OCI-LY3 (cell line): ENCODE data around the gene CLPSL1.

ENCODE experiments used
- H2AFZ ChIP-seq: fragments of 200-600, 300-600 bp; shearing (Covaris generic); 2 replicates; pipeline ENCODE4 v1.6.0; 2014; ENCODE audit warnings: antibody characterized with exemption, low read depth, low read length
- H3K27ac ChIP-seq: fragments of 200-600, 300-600 bp; sonication (generic); 2 replicates; pipeline ENCODE4 v1.5.1; 2014; ENCODE audit warnings: mild to moderate bottlenecking, low read length, moderate library complexity, mixed read lengths
- H3K27me3 ChIP-seq: fragments of 200-600, 300-600 bp; sonication (generic); 2 replicates; pipeline ENCODE4 v1.6.1; 2014; ENCODE audit warnings: low read depth, low read length, mixed read lengths
- H3K36me3 ChIP-seq: fragments of 200-600, 300-600 bp; sonication (generic); replicated peaks from 2 replicates; pipeline ENCODE3; 2014; ENCODE audit warnings: low read depth, low read length, mixed read lengths
- H3K4me1 ChIP-seq: fragments of 300-600, 200-600 bp; sonication (generic); 2 replicates; pipeline ENCODE4 v1.6.1; 2014; ENCODE audit warnings: low read length, mixed read lengths
- H3K4me2 ChIP-seq: fragments of 200-600, 300-600 bp; sonication (generic); 2 replicates; pipeline ENCODE4 v1.6.1; 2014; ENCODE audit warnings: low read length, mixed read lengths
- H3K4me3 ChIP-seq: fragments of 300-600, 200-600 bp; sonication (generic); 2 replicates; pipeline ENCODE4 v1.5.1; 2014; ENCODE audit warnings: antibody characterized with exemption, mild to moderate bottlenecking, low read length, moderate library complexity
- H3K79me2 ChIP-seq: fragments of 300-600, 200-600 bp; shearing (Covaris generic); 2 replicates; pipeline ENCODE4 v1.6.1; 2014; ENCODE audit warnings: mild to moderate bottlenecking, low read length, mixed read lengths
- H3K9ac ChIP-seq: fragments of 300-600, 200-600 bp; shearing (Covaris generic); 2 replicates; pipeline ENCODE4 v1.6.0; 2014; ENCODE audit warnings: mild to moderate bottlenecking, low read length, moderate library complexity
- H3K9me3 ChIP-seq: fragments of 200-600, 300-600 bp; shearing (Covaris generic); 2 replicates; pipeline ENCODE4 v1.6.1; 2014; ENCODE audit warnings: low read length, mixed read lengths; ENCODE audit not compliant: insufficient read depth
- H4K20me1 ChIP-seq: fragments of 200-600, 300-600 bp; sonication (generic); 2 replicates; pipeline ENCODE4 v1.6.1; 2016; ENCODE audit warnings: low read length, mixed read lengths; ENCODE audit not compliant: insufficient read depth
- CTCF ChIP-seq: fragments of 200-600, 300-600 bp; sonication (generic); IDR thresholded peaks from 2 replicates; pipeline ENCODE4 v1.5.1; 2014; ENCODE audit warnings: antibody characterized with exemption, low read length, low read depth
- EZH2phosphoT487 ChIP-seq: fragments of 200-600 bp; shearing (Covaris generic); IDR thresholded peaks from 2 replicates; pipeline ENCODE4 v1.6.1; 2018; ENCODE audit warnings: antibody characterized with exemption, mixed run types, low read depth

CLPSL1 gene

GRCh38 chr6:35739645-35740524 lies 40.9 kb upstream of the CLPSL1 start:
- peaks cover 22% of the 10 kb centered on the region for H3K4me1 ChIP-seq

GRCh38 chr6:35742842-35743241 lies 38.0 kb upstream of the CLPSL1 start:
- no peaks in the 10 kb centered on the region for H3K36me3 ChIP-seq
- peaks cover 1% of the 10 kb centered on the region; the same call in 1 of the 2 replicates for H3K4me1 ChIP-seq
- no peak overlapping the region for H3K4me2 ChIP-seq
- TF ChIP-seq EZH2phosphoT487 (no peak), CTCF (no peak)
- no peak overlapping the region for H3K9ac ChIP-seq
- no peak overlapping the region for H3K4me3 ChIP-seq
- no peaks in the 10 kb centered on the region for H3K79me2 ChIP-seq
- H3K27ac ChIP-seq, result no peak overlapping the region
- H2AFZ ChIP-seq, result no peak overlapping the region
- no peaks in the 10 kb centered on the region; the same call in 1 of the 2 replicates for H3K9me3 ChIP-seq
- H3K27me3 ChIP-seq, result no peaks in the 10 kb centered on the region
- H4K20me1 ChIP-seq, result no peaks in the 10 kb centered on the region

More at GRCh38 chr6:35739645-35740524, 40.9 kb upstream of the CLPSL1 start:
- Histone ChIP-seq H3K9me3 (no peaks in the 10 kb centered on the region), H3K27ac (no peak overlapping the region), H3K9ac (no peak overlapping the region), H4K20me1 (no peaks in the 10 kb centered on the region), H3K36me3 (no peaks in the 10 kb centered on the region), H3K79me2 (no peaks in the 10 kb centered on the region), H3K4me3 (no peak overlapping the region), H3K4me2 (no peak overlapping the region), H2AFZ (0 out of 2 replicates have a peak overlapping the region, but pooled peaks have one; percentile 14), H3K27me3 (no peaks in the 10 kb centered on the region)
- no peak for TF ChIP-seq CTCF
- TF ChIP-seq EZH2phosphoT487, result no peak

- Histone ChIP-seq H3K4me3 (no peak overlapping the region), H3K27ac (no peak overlapping the region), H3K4me1 (no peaks in the 10 kb centered on the region), H3K79me2 (no peaks in the 10 kb centered on the region), H2AFZ (no peak overlapping the region), H3K9ac (no peak overlapping the region), H4K20me1 (no peaks in the 10 kb centered on the region), H3K27me3 (no peaks in the 10 kb centered on the region), H3K36me3 (no peaks in the 10 kb centered on the region), H3K9me3 (no peaks in the 10 kb centered on the region; the same call in 1 of the 2 replicates), H3K4me2 (no peak overlapping the region)
- TF ChIP-seq EZH2phosphoT487 (no peak), CTCF (no peak)
Observed at GRCh38 chr6:35745509-35745908, 35.3 kb upstream of the CLPSL1 start.

GRCh38 chr6:35746516-35746915 lies 34.3 kb upstream of the CLPSL1 start:
- no peaks in the 10 kb centered on the region for H3K36me3 ChIP-seq
- no peak for TF ChIP-seq EZH2phosphoT487
- no peak for TF ChIP-seq CTCF
- no peak overlapping the region for H3K27ac ChIP-seq
- H3K79me2 ChIP-seq, result no peaks in the 10 kb centered on the region
- no peak overlapping the region for H3K4me3 ChIP-seq
- no peak overlapping the region for H2AFZ ChIP-seq
- H4K20me1 ChIP-seq, result no peaks in the 10 kb centered on the region
- no peaks in the 10 kb centered on the region for H3K27me3 ChIP-seq
- no peak overlapping the region for H3K9ac ChIP-seq
- peaks cover 2% of the 10 kb centered on the region for H3K4me1 ChIP-seq
- no peaks in the 10 kb centered on the region; the same call in 1 of the 2 replicates for H3K9me3 ChIP-seq
- no peak overlapping the region for H3K4me2 ChIP-seq
